Measurements from ENCODE around the gene COMMD9.

COMMD9 gene

GRCh38 chr11:36282926-36283325, 6.3 kb downstream of the COMMD9 start:
- Histone ChIP-seq H3K4me3 (ENCODE audit: low read length) (no peak overlapping the region), H3K36me3 (ENCODE audit: insufficient read depth, low read length) (no peaks in the 10 kb centered on the region), H3K9me3 (ENCODE audit: low read length) (peaks cover 8% of the 10 kb centered on the region), H2AFZ (ENCODE audit: low read depth, low read length) (no peak overlapping the region), H3K4me1 (ENCODE audit: insufficient read depth, low read length) (peaks cover 26% of the 10 kb centered on the region), H3K27me3 (ENCODE audit: insufficient read depth, low read length) (no peaks in the 10 kb centered on the region)

DNA sequence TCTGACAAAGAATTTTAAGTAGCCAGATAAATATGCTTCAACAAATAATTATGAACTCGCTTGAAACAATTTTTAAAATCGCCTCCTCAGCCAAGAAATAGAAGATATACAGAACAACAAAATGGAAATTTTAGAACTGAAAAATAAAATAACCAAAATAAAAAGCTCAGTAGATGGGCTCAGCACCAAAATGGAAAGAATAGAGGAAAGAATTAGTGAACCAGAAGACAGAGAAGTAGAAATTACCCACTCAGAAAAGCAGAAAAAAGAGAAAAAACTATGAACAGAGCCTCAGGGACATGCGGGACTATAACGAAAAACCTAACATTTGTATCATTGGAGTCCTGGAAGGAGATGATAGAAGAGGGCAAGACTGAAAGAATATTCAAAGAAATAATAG, 7.4 kb downstream of the COMMD9 start:
- Histone ChIP-seq H3K27me3 (ENCODE audit: insufficient read depth, low read length) (no peaks in the 10 kb centered on the region), H3K4me3 (ENCODE audit: low read length) (no peak overlapping the region)

DNA sequence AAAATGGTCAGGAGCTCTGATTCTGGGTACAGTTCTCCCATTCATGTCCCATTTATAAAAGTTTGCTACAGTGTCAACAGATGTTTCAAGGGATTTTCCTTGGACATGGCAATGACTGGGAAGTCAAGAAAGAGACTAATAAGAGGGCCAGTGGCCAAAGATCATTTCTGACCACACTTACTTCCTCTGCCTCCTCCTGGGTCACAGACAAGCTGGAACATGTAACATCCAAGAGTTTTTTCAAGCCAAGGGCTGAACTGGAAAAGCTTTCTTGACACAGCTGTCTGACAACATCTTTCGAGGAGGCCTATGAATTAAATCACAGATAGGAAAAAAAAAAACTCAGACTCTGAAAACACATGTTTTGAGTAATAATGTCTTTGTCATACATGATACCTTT, 8.7 kb downstream of the COMMD9 start:
- H3K27me3 ChIP-seq (ENCODE audit: insufficient read depth, low read length), result no peaks in the 10 kb centered on the region
- H3K9me3 ChIP-seq (ENCODE audit: low read length), result peaks cover 8% of the 10 kb centered on the region
- H3K4me1 ChIP-seq (ENCODE audit: insufficient read depth, low read length), result peaks cover 33% of the 10 kb centered on the region
- H3K36me3 ChIP-seq (ENCODE audit: insufficient read depth, low read length), result no peaks in the 10 kb centered on the region
- no peak overlapping the region for H3K4me3 ChIP-seq (ENCODE audit: low read length)
- no peak overlapping the region for H2AFZ ChIP-seq (ENCODE audit: low read depth, low read length)

More for the DNA sequence above, 7.4 kb downstream of the COMMD9 start:
- Histone ChIP-seq H3K4me1 (ENCODE audit: insufficient read depth, low read length) (peaks cover 33% of the 10 kb centered on the region), H3K9me3 (ENCODE audit: low read length) (peaks cover 8% of the 10 kb centered on the region), H3K36me3 (ENCODE audit: insufficient read depth, low read length) (no peaks in the 10 kb centered on the region), H2AFZ (ENCODE audit: low read depth, low read length) (no peak overlapping the region)

- Histone ChIP-seq H2AFZ (ENCODE audit: low read depth, low read length) (no peak overlapping the region), H3K27me3 (ENCODE audit: insufficient read depth, low read length) (no peaks in the 10 kb centered on the region), H3K4me3 (ENCODE audit: low read length) (no peak overlapping the region), H3K9me3 (ENCODE audit: low read length) (peaks cover 12% of the 10 kb centered on the region), H3K4me1 (ENCODE audit: insufficient read depth, low read length) (peaks cover 33% of the 10 kb centered on the region), H3K36me3 (ENCODE audit: insufficient read depth, low read length) (peaks cover 7% of the 10 kb centered on the region)
Measured at GRCh38 chr11:36278531-36279282, 10.5 kb downstream of the COMMD9 start.

GRCh38 chr11:36274414-36274813, 14.8 kb downstream of the COMMD9 start:
- H3K4me3 ChIP-seq (ENCODE audit: low read length), result no peak overlapping the region
- H3K4me1 ChIP-seq (ENCODE audit: insufficient read depth, low read length), result peaks cover 34% of the 10 kb centered on the region
- H3K9me3 ChIP-seq (ENCODE audit: low read length), result peaks cover 14% of the 10 kb centered on the region
- H2AFZ ChIP-seq (ENCODE audit: low read depth, low read length), result no peak overlapping the region
- peaks cover 11% of the 10 kb centered on the region for H3K36me3 ChIP-seq (ENCODE audit: insufficient read depth, low read length)
- no peaks in the 10 kb centered on the region for H3K27me3 ChIP-seq (ENCODE audit: insufficient read depth, low read length)

GRCh38 chr11:36273110-36273509, 16.1 kb downstream of the COMMD9 start:
- Histone ChIP-seq H3K4me1 (ENCODE audit: insufficient read depth, low read length) (peaks cover 21% of the 10 kb centered on the region), H2AFZ (ENCODE audit: low read depth, low read length) (no peak overlapping the region), H3K9me3 (ENCODE audit: low read length) (peaks cover 14% of the 10 kb centered on the region), H3K4me3 (ENCODE audit: low read length) (no peak overlapping the region), H3K36me3 (ENCODE audit: insufficient read depth, low read length) (peaks cover 11% of the 10 kb centered on the region), H3K27me3 (ENCODE audit: insufficient read depth, low read length) (no peaks in the 10 kb centered on the region)

DNA sequence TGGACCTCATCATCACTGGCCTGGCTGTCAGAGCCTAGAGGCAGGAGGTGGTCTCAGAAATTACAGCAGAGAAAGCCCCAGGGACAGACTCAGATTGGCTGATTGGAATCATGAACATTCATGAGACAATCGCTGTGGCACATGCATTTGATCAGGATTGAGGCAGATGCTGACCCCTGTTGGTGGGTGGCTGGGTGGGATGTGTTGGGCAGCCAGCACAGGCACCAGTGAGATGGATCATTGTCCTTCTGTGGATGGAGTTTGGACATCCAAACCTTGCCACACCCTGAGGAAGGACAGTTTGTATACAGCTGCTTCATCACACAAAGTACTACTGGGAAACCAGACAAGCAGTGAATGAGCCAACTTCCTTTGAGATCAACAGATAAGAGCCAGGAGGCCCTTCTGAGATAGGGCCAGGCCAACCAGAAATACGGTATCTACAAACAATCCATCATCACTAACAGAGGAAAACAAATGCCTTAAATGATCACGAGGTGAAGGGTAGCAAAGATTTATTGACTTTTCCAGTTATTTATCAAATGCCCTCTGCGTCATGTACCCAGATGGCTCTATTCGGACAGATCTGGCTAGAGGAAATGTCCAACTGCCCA, 17.3 kb downstream of the COMMD9 start:
- Histone ChIP-seq H3K4me3 (ENCODE audit: low read length) (no peak overlapping the region), H3K27me3 (ENCODE audit: insufficient read depth, low read length) (no peaks in the 10 kb centered on the region), H3K9me3 (ENCODE audit: low read length) (peaks cover 14% of the 10 kb centered on the region), H2AFZ (ENCODE audit: low read depth, low read length) (no peak overlapping the region), H3K4me1 (ENCODE audit: insufficient read depth, low read length) (peaks cover 12% of the 10 kb centered on the region), H3K36me3 (ENCODE audit: insufficient read depth, low read length) (peaks cover 11% of the 10 kb centered on the region)

DNA sequence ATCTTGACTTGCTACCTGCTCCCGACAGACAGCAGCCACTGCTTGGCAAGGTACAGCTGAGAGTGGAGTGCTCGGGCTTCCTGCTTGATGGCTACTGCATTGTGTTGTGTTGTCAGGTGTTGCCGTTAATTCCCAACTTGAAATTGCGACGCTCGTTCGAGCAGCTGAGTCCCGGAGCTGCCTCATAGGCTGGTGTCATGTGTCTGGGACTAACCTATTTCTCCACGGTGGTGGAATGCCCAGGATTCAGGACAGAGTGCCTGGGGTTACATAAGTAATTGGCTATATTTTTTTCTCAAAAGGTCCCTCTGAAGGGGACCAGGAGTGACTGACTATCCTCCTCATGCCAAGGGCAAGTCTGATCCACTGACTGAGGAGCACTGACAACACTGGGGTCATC, 18.5 kb downstream of the COMMD9 start:
- Histone ChIP-seq H2AFZ (ENCODE audit: low read depth, low read length) (no peak overlapping the region), H3K9me3 (ENCODE audit: low read length) (peaks cover 14% of the 10 kb centered on the region), H3K36me3 (ENCODE audit: insufficient read depth, low read length) (peaks cover 11% of the 10 kb centered on the region), H3K4me3 (ENCODE audit: low read length) (no peak overlapping the region), H3K4me1 (ENCODE audit: insufficient read depth, low read length) (peaks cover 15% of the 10 kb centered on the region), H3K27me3 (ENCODE audit: insufficient read depth, low read length) (no peaks in the 10 kb centered on the region)

DNA sequence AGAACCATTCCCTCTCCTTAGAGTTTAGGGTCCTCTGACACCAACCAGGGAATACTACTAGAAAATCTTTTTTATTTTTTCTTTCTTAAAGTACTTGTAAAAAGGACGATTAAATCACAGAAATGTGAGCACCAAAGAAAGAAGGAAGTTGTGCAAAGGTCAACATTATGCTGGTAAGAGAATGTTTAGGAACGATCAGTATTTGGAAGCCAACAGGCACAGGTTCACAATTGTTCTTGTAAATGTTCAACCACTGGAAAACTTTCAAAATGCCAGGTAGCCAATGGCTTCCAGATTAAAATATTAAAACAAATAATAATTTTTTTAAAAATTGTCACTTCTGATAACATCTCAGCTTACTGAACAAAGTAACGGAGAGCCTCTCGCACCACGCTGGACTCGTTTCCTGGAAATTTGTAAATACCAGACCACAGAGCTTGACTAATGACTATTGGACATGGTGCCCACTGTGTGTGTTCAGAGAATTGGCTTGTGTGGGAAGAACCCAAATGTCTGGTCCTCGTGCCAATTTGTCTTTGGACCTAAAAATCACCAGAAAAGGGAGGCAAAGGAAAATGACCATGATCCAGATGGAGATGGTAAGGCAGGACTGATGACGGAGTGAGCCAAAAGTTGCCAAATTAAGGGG, 20.8 kb downstream of the COMMD9 start:
- Histone ChIP-seq H3K27me3 (ENCODE audit: insufficient read depth, low read length) (no peaks in the 10 kb centered on the region), H3K4me3 (ENCODE audit: low read length) (no peak overlapping the region), H3K9me3 (ENCODE audit: low read length) (peaks cover 10% of the 10 kb centered on the region), H3K4me1 (ENCODE audit: insufficient read depth, low read length) (peaks cover 15% of the 10 kb centered on the region), H2AFZ (ENCODE audit: low read depth, low read length) (no peak overlapping the region), H3K36me3 (ENCODE audit: insufficient read depth, low read length) (peaks cover 4% of the 10 kb centered on the region)

- H3K27me3 ChIP-seq (ENCODE audit: insufficient read depth, low read length), result no peaks in the 10 kb centered on the region
- H3K36me3 ChIP-seq (ENCODE audit: insufficient read depth, low read length), result peaks cover under 1% of the 10 kb centered on the region
- H3K9me3 ChIP-seq (ENCODE audit: low read length), result peaks cover 8% of the 10 kb centered on the region
- peaks cover 3% of the 10 kb centered on the region for H3K4me1 ChIP-seq (ENCODE audit: insufficient read depth, low read length)
- no peak overlapping the region for H3K4me3 ChIP-seq (ENCODE audit: low read length)
- H2AFZ ChIP-seq (ENCODE audit: low read depth, low read length), result no peak overlapping the region
Measured at GRCh38 chr11:36266767-36267166, 22.5 kb downstream of the COMMD9 start.

GRCh38 chr11:36265793-36266628, 23.2 kb downstream of the COMMD9 start:
- Histone ChIP-seq H3K27me3 (ENCODE audit: insufficient read depth, low read length) (no peaks in the 10 kb centered on the region), H3K4me3 (ENCODE audit: low read length) (no peak overlapping the region), H3K4me1 (ENCODE audit: insufficient read depth, low read length) (peaks cover 3% of the 10 kb centered on the region), H3K9me3 (ENCODE audit: low read length) (peaks cover 3% of the 10 kb centered on the region), H3K36me3 (ENCODE audit: insufficient read depth, low read length) (no peaks in the 10 kb centered on the region), H2AFZ (ENCODE audit: low read depth, low read length) (no peak overlapping the region)

DNA sequence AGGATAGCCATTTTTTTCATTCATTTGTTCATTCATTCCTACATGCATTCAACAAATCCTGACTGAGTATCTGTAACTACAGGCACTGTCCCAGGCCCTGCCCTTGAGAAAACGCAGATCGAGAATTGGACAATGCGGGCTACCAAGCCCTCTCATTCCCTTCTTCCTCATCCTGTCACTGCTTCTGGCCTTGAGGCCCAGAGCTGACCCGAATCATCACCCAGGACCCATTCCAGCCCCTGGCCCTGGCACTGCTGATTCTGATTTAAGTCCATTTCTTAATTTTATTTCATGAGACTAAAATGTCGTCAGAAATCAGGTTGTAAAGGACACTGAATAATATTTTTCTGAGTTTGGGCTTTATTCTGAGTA, 24.3 kb downstream of the COMMD9 start:
- no peaks in the 10 kb centered on the region for H3K27me3 ChIP-seq (ENCODE audit: insufficient read depth, low read length)
- H3K9me3 ChIP-seq (ENCODE audit: low read length), result peaks cover 3% of the 10 kb centered on the region
- no peaks in the 10 kb centered on the region for H3K36me3 ChIP-seq (ENCODE audit: insufficient read depth, low read length)
- no peak overlapping the region for H2AFZ ChIP-seq (ENCODE audit: low read depth, low read length)
- H3K4me3 ChIP-seq (ENCODE audit: low read length), result no peak overlapping the region
- H3K4me1 ChIP-seq (ENCODE audit: insufficient read depth, low read length), result peaks cover 3% of the 10 kb centered on the region
